Measurements from ENCODE around the gene TCF7L2.

Gene TCF7L2

DNA sequence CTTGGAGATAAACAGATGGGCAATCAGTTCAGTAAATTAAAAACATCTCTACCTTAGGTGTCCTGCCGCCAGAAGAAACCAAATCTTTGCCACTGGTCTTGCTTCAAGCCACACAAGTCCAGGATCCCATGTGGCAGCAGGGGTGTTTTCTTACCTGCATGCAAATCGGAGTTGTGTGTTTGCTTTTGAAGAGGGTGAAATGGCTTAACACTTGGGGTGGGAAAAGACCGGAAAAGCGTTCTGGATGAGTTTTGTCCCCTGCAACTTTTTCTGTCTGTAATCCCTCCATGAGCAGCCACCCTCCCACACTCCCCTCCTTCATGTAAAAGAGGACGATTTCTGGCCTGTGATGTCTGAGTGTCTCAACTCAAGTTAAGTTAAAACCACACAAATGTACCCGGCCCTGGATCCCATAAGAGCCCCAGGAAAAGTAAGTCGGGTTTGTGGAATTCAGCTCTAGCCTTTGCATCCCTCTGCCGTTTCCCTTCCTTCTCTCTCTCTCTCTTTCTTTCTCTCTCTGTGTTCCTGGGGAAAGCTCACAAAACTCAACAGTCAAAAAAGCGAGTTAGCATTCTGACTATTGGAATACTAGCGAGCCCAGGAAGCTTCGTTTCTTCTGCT, 178.5 kb downstream of the TCF7L2 start:
- no peak for DNase-seq

DNA sequence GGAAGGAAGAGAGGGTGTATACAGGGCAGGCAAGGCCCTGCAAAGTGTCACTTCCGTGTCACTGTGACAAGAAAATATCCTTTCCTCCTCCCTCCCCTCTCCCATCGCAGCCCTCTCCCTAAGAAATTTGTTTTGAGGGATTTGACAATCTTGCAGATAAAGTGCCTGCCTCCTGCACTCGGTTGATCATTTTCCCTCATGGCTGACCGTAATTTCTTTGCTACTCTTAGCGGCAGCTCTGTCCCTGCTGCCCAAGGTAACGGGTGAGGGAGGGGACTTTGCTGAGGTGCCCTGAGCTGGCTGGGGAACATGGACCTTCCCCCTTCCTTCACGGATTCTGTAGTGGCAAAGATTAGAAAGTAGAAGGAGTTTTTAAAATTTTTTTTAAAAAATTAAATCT, 179.1 kb downstream of the TCF7L2 start:
- no peak for DNase-seq

GRCh38 chr10:113130014-113130641, 180.1 kb downstream of the TCF7L2 start:
- no peak for DNase-seq

DNA sequence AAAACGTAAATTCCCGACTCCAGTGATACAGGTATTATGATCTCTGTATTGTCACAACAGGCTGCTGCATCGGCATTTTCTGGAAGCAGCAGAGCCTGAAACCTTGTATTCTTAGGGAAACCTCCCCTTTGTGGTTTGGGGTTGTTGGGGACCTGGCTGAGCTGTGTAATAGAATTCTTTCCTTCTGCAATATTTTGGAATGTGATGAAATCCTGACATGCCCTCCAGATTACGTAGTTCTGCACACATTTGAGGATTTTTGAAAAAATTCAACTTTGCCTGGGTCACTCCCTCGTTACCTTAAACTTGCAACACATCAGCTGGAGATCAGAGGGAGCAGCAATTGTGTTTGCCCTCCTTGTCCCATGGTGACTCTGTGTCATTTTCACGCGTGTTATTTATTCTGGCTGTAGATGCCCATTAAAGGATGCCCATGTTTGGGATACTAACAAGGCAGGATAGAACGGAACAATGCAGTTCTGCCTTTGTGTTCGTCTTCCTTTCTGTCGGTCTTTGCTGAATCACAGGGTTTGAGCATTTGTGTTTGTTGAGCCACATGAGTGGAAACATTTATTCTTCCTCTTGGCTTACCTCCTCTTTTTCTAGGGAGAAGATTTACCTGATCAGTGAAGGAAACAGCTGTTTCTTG, 181.7 kb downstream of the TCF7L2 start:
- peak; percentile 62 for DNase-seq

GRCh38 chr10:113132591-113133121, 182.6 kb downstream of the TCF7L2 start:
- no peak for DNase-seq

DNA sequence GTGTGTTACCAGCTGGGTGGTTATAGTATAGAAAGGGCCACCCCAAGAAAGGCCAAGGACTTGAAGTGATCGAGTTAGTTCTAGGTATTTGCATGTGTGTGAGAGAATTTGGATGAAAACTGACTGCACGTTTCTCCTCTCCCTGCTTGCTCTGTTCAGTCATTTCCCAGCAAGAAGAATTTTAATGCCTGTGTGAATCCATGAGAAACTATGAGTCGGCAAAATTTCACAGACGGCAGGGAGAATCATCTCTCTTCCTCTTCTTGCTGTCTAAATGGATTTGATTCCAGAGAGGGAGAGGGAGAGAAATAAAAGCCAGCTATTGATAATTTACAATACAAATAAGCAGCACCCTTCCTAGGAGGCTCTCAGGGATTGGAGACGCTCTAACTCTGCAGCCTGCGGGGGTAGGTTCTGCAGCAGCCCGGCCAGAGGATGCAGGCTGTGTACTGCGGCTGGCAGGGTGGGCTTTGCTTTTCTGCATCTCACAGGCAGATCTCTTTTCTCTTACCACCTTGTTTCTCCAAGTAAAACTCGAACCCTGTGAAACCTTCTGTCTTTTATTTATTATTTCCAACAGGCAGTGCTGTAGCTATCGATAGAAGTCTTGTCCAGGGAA, 183.6 kb downstream of the TCF7L2 start:
- DNase-seq, result peak; percentile 17

DNA sequence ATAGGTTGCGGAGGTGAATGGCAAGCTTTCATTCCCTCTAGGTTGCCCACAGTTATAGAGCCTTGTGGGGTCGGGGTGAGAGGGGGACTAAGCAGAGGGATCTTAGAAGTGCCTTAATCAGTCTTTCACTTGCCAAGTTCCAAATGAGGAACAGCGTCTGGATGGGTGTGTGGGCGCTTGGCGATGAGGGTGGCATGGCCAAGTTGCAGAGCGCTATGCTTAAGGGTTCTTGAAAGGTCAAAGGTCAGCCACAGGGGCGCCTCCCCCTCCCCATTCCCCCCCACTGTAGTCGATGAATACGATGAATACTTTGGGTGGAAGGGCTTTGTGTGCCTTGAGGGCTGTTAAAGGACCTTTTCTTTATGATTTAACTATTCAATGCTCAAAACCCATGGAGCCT, 185.0 kb downstream of the TCF7L2 start:
- DNase-seq, result peak; percentile 60

DNA sequence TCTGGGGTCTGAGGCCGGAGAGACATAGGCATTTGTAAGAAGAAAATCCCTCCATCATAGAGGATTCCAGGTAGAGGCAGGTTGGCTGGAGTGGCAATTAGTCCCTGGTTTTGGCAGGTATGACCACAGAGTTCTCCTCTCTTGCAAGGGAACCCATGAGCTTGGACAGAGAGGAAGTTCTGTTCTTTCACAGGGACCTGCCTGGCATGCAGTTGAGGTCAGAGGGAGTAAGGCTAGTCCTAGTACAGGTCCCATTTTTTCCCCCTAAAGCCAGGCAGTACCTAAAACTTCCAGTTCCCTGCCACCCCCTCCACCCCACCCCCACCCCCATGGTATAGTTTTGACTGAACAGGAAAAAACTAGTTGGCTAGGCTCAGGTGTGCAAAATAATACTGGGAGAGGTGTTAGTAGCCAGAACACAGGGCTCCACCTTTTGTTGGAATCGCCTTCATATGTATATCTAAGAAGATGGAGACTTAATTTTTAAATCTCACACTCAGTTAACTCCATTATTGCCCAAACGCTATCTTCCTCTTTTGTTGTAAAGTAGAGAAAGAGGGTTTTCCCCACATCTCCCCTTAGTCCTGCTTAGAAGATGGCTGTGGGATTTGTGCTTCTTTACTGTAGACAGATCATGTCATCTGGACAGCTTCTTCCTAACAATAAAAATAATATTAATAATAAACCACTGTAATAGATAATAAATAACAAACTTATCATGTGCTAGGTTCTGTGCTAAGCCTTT, 188.1 kb downstream of the TCF7L2 start:
- peak; percentile 89 for DNase-seq

GRCh38 chr10:113138937-113139585, 189.0 kb downstream of the TCF7L2 start:
- DNase-seq, result no peak

DNA sequence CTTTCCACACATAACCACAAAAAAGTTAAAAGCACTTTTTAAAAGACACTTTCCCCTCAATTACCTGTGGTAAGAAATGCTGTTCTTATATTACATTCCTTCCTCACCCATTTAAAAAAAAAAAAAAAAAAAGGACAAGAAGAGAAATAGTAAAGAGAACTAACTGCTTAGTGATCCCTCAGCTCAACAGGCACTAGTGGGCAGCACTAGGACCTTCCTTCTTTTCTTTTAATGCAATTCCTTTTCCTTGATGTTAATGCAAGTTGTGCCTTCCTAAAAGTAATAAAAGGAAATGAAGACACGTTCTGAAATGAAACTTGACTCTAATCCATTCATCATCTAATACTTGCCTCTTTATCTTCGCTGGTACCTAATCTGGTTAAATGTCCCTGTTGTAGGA, 189.7 kb downstream of the TCF7L2 start:
- DNase-seq, result peak; percentile 44

DNA sequence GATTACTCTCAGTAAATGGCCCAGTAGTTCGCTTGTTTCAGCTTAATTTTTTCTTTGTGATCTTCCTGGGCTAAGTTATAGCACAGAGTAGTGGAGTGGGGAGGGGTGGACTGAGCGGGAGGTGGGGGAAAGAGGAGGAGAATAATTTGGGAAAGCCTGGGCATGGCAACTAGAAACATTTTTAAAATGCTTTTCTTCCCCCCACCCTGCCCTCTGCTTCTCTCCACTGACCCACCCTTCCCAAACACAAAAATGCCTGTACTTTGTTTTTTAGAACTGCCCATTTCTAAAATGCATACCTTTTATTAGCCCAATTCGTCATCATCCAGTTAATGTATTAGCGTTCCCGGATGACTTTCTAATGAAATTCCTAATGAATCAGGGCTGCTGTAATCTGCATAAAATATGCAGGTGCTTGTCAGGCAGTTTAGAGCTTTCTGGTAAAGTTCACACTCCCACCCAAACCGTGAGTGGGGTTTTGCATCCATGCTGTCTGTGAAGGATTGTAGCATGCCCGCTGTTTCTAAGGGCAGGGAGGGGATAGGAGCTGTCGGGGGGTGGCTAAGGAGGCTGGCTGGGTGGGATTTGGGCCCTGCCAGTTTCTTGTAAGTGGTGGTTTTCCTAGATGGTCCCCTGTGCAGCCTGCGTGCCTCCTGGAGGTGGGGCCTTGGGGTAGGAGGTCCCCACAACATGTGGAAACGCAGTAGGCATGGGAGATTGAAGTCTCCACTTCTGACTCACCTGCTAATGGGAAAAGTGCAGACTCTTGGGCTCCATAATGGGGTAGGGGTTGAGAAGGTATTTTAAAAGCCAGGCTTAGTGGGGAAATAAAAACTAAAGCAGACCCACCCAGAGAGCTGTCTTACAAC, 190.3 kb downstream of the TCF7L2 start:
- DNase-seq, result no peak

DNA sequence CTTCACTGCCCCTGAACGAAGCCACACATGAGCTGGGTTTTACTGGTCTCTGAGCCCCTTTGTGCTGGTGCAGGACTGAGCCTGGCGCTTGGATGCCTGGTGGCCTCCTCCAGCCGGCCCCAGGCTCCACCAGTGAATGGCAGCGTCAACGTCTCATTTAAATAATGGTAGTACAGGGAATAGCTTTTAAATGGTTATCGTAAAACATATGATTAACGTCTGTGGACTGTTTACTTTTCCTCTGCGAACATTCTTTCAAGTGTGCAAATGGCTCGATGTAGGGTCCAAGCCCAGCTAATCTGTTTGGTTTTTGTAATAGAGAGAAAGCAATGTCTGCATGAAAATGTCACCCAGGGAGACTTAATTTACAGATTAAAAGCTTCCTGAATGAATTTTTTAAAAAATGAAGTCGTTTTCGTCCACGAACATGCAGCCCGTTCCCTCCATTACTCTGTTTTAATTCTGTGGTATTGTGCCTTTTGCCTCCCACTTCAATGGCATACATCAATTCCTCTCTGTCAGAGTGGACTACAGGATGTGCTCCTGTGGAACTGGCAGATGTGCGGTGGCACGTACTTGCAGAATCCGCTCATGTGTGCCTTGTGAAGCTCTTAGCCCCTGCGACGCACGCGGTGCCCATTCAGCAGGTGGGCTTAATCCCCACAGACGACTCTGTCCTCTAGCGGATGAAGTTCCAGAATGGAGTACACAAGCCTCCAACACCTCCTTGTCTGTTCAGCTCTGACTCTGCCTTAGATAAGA, 192.7 kb downstream of the TCF7L2 start:
- DNase-seq, result no peak

DNA sequence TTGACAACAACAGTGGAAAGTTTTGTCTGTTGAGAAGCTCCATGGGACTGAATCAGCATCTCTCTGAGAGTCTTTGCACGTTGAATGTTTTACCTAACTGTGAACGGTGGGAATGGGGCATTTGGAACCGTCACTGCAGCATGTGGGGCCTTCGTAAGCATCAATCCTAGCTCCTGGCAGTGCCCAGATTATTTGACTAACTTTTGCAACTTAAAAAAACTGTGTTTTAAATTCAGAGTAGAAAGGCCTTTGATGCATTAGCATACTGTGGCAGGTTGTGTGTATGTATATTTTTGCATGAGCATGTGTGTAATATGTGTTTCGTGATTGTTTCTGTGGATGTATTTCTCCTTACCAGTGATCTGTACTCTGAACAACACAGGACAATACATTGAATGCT, 194.5 kb downstream of the TCF7L2 start:
- DNase-seq, result no peak

GRCh38 chr10:113148071-113148825, 198.2 kb downstream of the TCF7L2 start:
- no peak for DNase-seq

- DNase-seq, result no peak
Observed at GRCh38 chr10:113148901-113149300, 198.9 kb downstream of the TCF7L2 start.

GRCh38 chr10:113149626-113150025, 199.6 kb downstream of the TCF7L2 start:
- DNase-seq, result no peak

GRCh38 chr10:113151190-113151666, 201.2 kb downstream of the TCF7L2 start:
- DNase-seq, result peak; percentile 84

DNA sequence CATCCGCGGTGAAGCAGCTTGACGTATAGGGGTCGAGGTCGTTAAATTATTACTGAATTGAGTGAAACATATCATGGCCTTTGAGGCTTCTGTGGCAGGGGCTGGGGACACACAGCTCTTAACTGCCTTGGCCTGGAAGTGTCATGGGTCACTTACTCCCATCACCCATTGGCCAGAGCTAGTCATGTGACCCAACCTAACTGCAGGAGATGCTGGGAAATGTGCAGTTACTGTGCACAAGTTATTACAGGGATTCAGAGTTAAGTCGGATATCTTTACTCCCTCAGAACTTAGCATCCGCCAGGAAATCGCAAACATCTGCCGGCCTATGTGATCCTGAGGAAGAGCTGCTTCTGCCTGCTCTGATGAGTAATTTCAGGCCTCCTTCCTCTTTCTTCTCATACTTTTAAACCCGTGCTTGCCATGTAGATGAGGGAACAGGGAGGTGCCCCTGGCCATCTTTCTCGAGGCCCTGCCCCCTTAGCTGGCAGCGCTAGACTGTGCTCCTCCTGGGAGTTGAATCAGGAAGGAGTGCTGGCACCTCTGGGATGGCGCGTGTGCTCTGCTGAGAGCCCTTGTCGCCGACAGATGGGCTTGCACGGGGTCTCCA, 203.6 kb downstream of the TCF7L2 start:
- DNase-seq, result peak; percentile 86

DNA sequence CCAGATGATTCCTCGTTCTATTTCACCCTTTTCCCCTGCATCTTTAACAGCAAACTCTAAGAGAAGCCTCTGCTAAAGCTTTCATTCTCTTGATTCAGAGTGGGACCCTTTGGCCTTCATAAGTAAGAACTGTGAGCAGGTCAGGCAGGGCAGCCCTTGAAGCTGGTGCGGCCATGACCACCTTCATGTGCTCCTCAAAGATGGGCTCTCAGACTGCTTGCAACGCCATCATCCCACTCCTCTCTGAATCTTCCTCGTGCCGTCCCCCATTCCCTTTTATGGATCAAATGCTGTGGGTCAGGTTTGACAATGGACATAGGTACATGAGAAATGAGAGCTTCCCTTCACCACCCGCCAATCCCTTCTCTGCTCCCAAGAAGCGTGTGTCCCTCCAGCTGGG, 207.4 kb downstream of the TCF7L2 start:
- DNase-seq, result no peak
